Panc1 (cell line): Measurements from ENCODE around the gene PPL. TPM values are rescaled to one million over a fixed set of nuclear protein-coding genes. Genes with fewer than 3 reads are reported as not detected.
A peak's percentile ranks its signal among the peaks of the same experiment; 100 is the strongest.

Experiments
- ATAC-seq: fragments of 200-7000 bp; cut with Tn5 transposase; 2 replicates; pipeline ENCODE4 v1.9.1; 2020; ENCODE audit warnings: mild to moderate bottlenecking, moderate library complexity
- BruUV-seq: library from RNA; stranded (reverse); fragments of 400-500 nt; replicated peaks from 2 replicates; lab custom pipeline; 2021; lab: Mats Ljungman, UMichigan
- CTCF ChIA-PET: fragments of 300-600 bp; sonication (Branson Sonifier 250); formaldehyde crosslinking; loops from one replicate; lab custom pipeline; 2022; ENCODE audit warnings: antibody characterized with exemption; lab: Charles Lee
- POLR2A ChIA-PET: fragments of 300-600 bp; sonication (Branson Sonifier 250); formaldehyde crosslinking; loops from one replicate; lab custom pipeline; 2022; ENCODE audit warnings: antibody characterized with exemption; lab: Charles Lee
- DNase-seq: peaks from one replicate; pipeline ENCODE4 v3.0.0-alpha.2; 2010; ENCODE audit warnings: low read depth, low spot score
- H3K27ac ChIP-seq: 2 replicates; pipeline ENCODE4 v1.5.1; 2011; ENCODE audit warnings: mild to moderate bottlenecking, low read length, inconsistent platforms
- H3K27me3 ChIP-seq: fragments of 200-500 bp; sonication (Bioruptor generic); 2 replicates; pipeline ENCODE4 v1.6.0; 2014; ENCODE audit warnings: low read length, inconsistent platforms; ENCODE audit not compliant: control insufficient read depth, insufficient read depth
- H3K36me3 ChIP-seq: fragments of 200-500 bp; sonication (Bioruptor generic); 2 replicates; pipeline ENCODE4 v1.5.1; 2014; ENCODE audit warnings: inconsistent platforms, mild to moderate bottlenecking, low read length, moderate library complexity; ENCODE audit not compliant: control insufficient read depth, insufficient read depth
- H3K4me1 ChIP-seq: 2 replicates; pipeline ENCODE4 v1.5.1; 2011; ENCODE audit warnings: inconsistent platforms, mild to moderate bottlenecking, low read length, moderate library complexity; ENCODE audit not compliant: control insufficient read depth, insufficient read depth
- H3K4me3 ChIP-seq, 2 experiments: 2 replicates each; pipeline ENCODE4 v1.5.1; 2011 to 2012; ENCODE audit warnings: low read depth in 2 of 2, low read length in 2 of 2, mild to moderate bottlenecking in 2 of 2, inconsistent platforms in 1 of 2, moderate library complexity in 1 of 2
- H3K9me3 ChIP-seq: fragments of 200-500 bp; sonication (Bioruptor generic); 2 replicates; pipeline ENCODE4 v1.5.1; 2014; ENCODE audit warnings: low read depth, mild to moderate bottlenecking, inconsistent platforms, low read length, moderate library complexity; ENCODE audit not compliant: control insufficient read depth, insufficient read depth
- CTCF ChIP-seq: fragments of 450-650 bp; IDR thresholded peaks from 2 replicates; pipeline ENCODE4 v1.5.1; 2017; ENCODE audit warnings: mild to moderate bottlenecking
- POLR2AphosphoS5 ChIP-seq: IDR thresholded peaks from 2 replicates; pipeline ENCODE4 v1.6.1; 2012; ENCODE audit warnings: mild to moderate bottlenecking, low read depth, low read length, moderate library complexity
- REST ChIP-seq, 2 experiments: IDR thresholded peaks; 2 replicates each; pipeline ENCODE4 v1.6.1; 2011 to 2012; ENCODE audit warnings: low read depth in 2 of 2, control low read depth in 1 of 2, low read length in 1 of 2, mild to moderate bottlenecking in 1 of 2, moderate library complexity in 1 of 2; ENCODE audit not compliant: insufficient read depth in 1 of 2
- SIN3A ChIP-seq: IDR thresholded peaks from 2 replicates; pipeline ENCODE4 v1.6.1; 2012; ENCODE audit warnings: low read depth, mild to moderate bottlenecking, low read length, moderate library complexity, borderline replicate concordance; ENCODE audit not compliant: insufficient read depth
- TCF7L2 ChIP-seq: IDR thresholded peaks from 2 replicates; pipeline ENCODE4 v1.6.1; 2011; ENCODE audit warnings: mild to moderate bottlenecking, low read depth, low read length, inconsistent platforms
- in situ Hi-C: cut with HindIII; loops from 2 replicates; pipeline ENCODE4 v1.10.0; 2016; ENCODE audit warnings: low sequenced_read_pairs, low pct_unique_long_range_greater_than_20kb
- intact Hi-C: fragments of 100-400 bp; cut with micrococcal nuclease; formaldehyde crosslinking; loops from one replicate; pipeline ENCODE4 v1.10.0; 2022; ENCODE audit not compliant: unreplicated experiment
- total RNA-seq: library from RNA; stranded (reverse); gene quantifications from one replicate; pipeline ENCODE4 v1.2.1, GENCODE V29; 2021; ENCODE audit not compliant: unreplicated experiment

The PPL gene
- total RNA-seq, 1 experiment from 2014 or later, result 89.4 TPM

- intact Hi-C loops, result no loop called here
- DNase-seq (no peak), ATAC-seq (peak; percentile 55)
- H3K36me3 ChIP-seq, result no peaks in the 10 kb centered on the region
- no peak overlapping the region for H3K4me3 ChIP-seq
- H3K9me3 ChIP-seq, result peaks cover 8% of the 10 kb centered on the region; the same call in 1 of the 2 replicates
- peak overlapping the region; percentile 31 for H3K27ac ChIP-seq
- no peaks in the 10 kb centered on the region for H3K27me3 ChIP-seq
- TF ChIP-seq POLR2AphosphoS5, result no peak
- no peak for TF ChIP-seq REST (IDR thresholded peaks at IDR 0.05; ENCODE audit: insufficient read depth in 1 of 2, low read depth in 2 of 2, low read length in 1 of 2)
- no peak for TF ChIP-seq CTCF
- ChIA-PET POLR2A (no interaction called here), CTCF (no interaction called here)
- no TSS peak for BruUV-seq
- H3K4me1 ChIP-seq, result peaks cover 2% of the 10 kb centered on the region; the same call in 1 of the 2 replicates
- in situ Hi-C loops, result no loop called here
Observed at GRCh38 chr16:4924593-4925292, 12.2 kb downstream of the PPL start.

GRCh38 chr16:4923853-4924252, 13.1 kb downstream of the PPL start:
- Histone ChIP-seq H3K27me3 (no peaks in the 10 kb centered on the region), H3K4me3 (no peak overlapping the region), H3K9me3 (peaks cover 8% of the 10 kb centered on the region; the same call in 1 of the 2 replicates), H3K27ac (no peak overlapping the region), H3K4me1 (peaks cover 2% of the 10 kb centered on the region; the same call in 1 of the 2 replicates), H3K36me3 (no peaks in the 10 kb centered on the region)
- no peak for ATAC-seq
- ChIA-PET CTCF (no interaction called here), POLR2A (no interaction called here)
- in situ Hi-C loops (no loop called here), intact Hi-C loops (no loop called here)
- BruUV-seq, result no TSS peak
- no peak for DNase-seq
- TF ChIP-seq SIN3A (no peak), CTCF (no peak), TCF7L2 (no peak), REST (IDR thresholded peaks at IDR 0.05; ENCODE audit: insufficient read depth in 1 of 2, low read depth in 2 of 2, low read length in 1 of 2) (no peak), POLR2AphosphoS5 (no peak)
